ENCODE results near the gene PATE2. TPM values are rescaled to one million over a fixed set of nuclear protein-coding genes. Genes with fewer than 3 reads are reported as not detected.

PATE2 gene
- total and polyA plus RNA-seq, 2 of the 13 experiments (the other 11 are each of a cell fraction or from before 2014, with no cell fraction given), result not detected

- CTCF ChIA-PET (ENCODE audit: low intra/inter-chr PET ratio, low total read pairs), result no interaction called here
- intact Hi-C loops (cut with micrococcal nuclease; ENCODE audit: unreplicated experiment), result no loop called here
- Histone ChIP-seq H3K4me2 (ENCODE audit: low read depth, low read length) (no peak overlapping the region), H3K79me2 (ENCODE audit: insufficient read depth, low read length) (no peaks in the 10 kb centered on the region), H3K36me3 (replicated peaks in 1 of 2; ENCODE audit: control insufficient read depth in 1 of 2, insufficient read depth in 2 of 2, low read length in 2 of 2) (no peaks in the 10 kb centered on the region), H4K20me1 (ENCODE audit: insufficient read depth, low read length) (no peaks in the 10 kb centered on the region), H3K4me3 (replicated peaks in 1 of 3; ENCODE audit: insufficient read depth in 1 of 3, low read depth in 2 of 3, low read length in 3 of 3) (no peak overlapping the region), H3K9me3 (ENCODE audit: low read length) (no peaks in the 10 kb centered on the region), H3K27ac (ENCODE audit: extremely low read length, insufficient read depth, low read length) (no peak overlapping the region), H3K9ac (ENCODE audit: insufficient read depth, low read depth, low read length) (no peak overlapping the region), H3K27me3 (ENCODE audit: control insufficient read depth in 1 of 2, insufficient read depth in 2 of 2, low read length in 2 of 2) (peaks cover 0 to 14% of the 10 kb centered on the region in 2 experiments; a peak in 2 of 5 replicates), H3K4me1 (ENCODE audit: insufficient read depth, low read length) (no peaks in the 10 kb centered on the region), H2AFZ (ENCODE audit: low read length) (no peak overlapping the region)
- TF ChIP-seq MIER2 (CRISPR knock-in tag; IDR thresholded peaks at IDR 0.05) (no peak), CREB1 (IDR thresholded peaks at IDR 0.05) (peak; percentile 63), CREB1 (CRISPR knock-in tag; IDR thresholded peaks at IDR 0.05) (no peak), ATF7 (IDR thresholded peaks at IDR 0.05) (peak; percentile 66; the same call in 1 of the 2 replicates), ATF7 (CRISPR knock-in tag; IDR thresholded peaks at IDR 0.05) (no peak)
- in situ Hi-C loops (cut with HindIII; ENCODE audit: extremely low pct_ligation_motif_present, low pct_unique_long_range_greater_than_20kb), result no loop called here
- no peak for ATAC-seq
- no peak for DNase-seq (ENCODE audit: low spot score)
- POLR2A ChIA-PET, result no interaction called here
- FAIRE-seq, result no peak
- no TSS peak for BruUV-seq (replicated peaks)
- 2% methylated on average over 1 of the region's 1 CpG for WGBS (ENCODE audit: low lambda C conversion rate)
These were observed 16.2 kb downstream of the PATE2 start for GRCh38 chr11:125762445-125762844.

- Histone ChIP-seq H3K27ac (ENCODE audit: extremely low read length, insufficient read depth, low read length) (no peak overlapping the region), H3K9me3 (ENCODE audit: low read length) (no peaks in the 10 kb centered on the region), H3K36me3 (replicated peaks in 1 of 2; ENCODE audit: control insufficient read depth in 1 of 2, insufficient read depth in 2 of 2, low read length in 2 of 2) (no peaks in the 10 kb centered on the region), H3K4me3 (replicated peaks in 1 of 3; ENCODE audit: insufficient read depth in 1 of 3, low read depth in 2 of 3, low read length in 3 of 3) (no peak overlapping the region), H3K27me3 (ENCODE audit: control insufficient read depth in 1 of 2, insufficient read depth in 2 of 2, low read length in 2 of 2) (peaks cover 0 to 5% of the 10 kb centered on the region in 2 experiments; a peak in 1 of 5 replicates), H3K4me2 (ENCODE audit: low read depth, low read length) (no peak overlapping the region), H3K9ac (ENCODE audit: insufficient read depth, low read depth, low read length) (no peak overlapping the region), H3K4me1 (ENCODE audit: insufficient read depth, low read length) (no peaks in the 10 kb centered on the region), H4K20me1 (ENCODE audit: insufficient read depth, low read length) (no peaks in the 10 kb centered on the region), H2AFZ (ENCODE audit: low read length) (no peak overlapping the region), H3K79me2 (ENCODE audit: insufficient read depth, low read length) (no peaks in the 10 kb centered on the region)
- CTCF ChIA-PET (ENCODE audit: low intra/inter-chr PET ratio, low total read pairs), result no interaction called here
- no TSS peak for BruUV-seq (replicated peaks)
- POLR2A ChIA-PET, result no interaction called here
- DNase-seq (ENCODE audit: low spot score) (no peak), FAIRE-seq (no peak), ATAC-seq (no peak)
- in situ Hi-C loops (cut with HindIII; ENCODE audit: extremely low pct_ligation_motif_present, low pct_unique_long_range_greater_than_20kb) (no loop called here), intact Hi-C loops (cut with micrococcal nuclease; ENCODE audit: unreplicated experiment) (no loop called here)
- 51% methylated on average over 3 of the region's 7 CpGs for WGBS (ENCODE audit: low lambda C conversion rate)
- TF ChIP-seq STAG1 (CRISPR knock-in tag; IDR thresholded peaks at IDR 0.05) (no peak), ZNF124 (CRISPR knock-in tag; IDR thresholded peaks at IDR 0.05) (no peak), SSRP1 (CRISPR knock-in tag; IDR thresholded peaks at IDR 0.05) (no peak), AHR (CRISPR knock-in tag; IDR thresholded peaks at IDR 0.05) (no peak), GZF1 (CRISPR knock-in tag; IDR thresholded peaks at IDR 0.05) (no peak), REPIN1 (CRISPR knock-in tag; IDR thresholded peaks at IDR 0.05; ENCODE audit: borderline replicate concordance, low read depth) (no peak), ZFP91 (CRISPR knock-in tag; IDR thresholded peaks at IDR 0.05; ENCODE audit: borderline replicate concordance) (no peak), ZBTB25 (CRISPR knock-in tag; IDR thresholded peaks at IDR 0.05) (no peak)
These were observed 22.6 kb downstream of the PATE2 start for GRCh38 chr11:125756050-125756449.

All from HepG2 (cell line).